Neuronal stem cell (in vitro differentiated cells): Measurements from ENCODE around the gene PTPRE.

ENCODE experiments used
- DNase-seq: peaks from one replicate; pipeline ENCODE4 v3.0.0-alpha.2; 2013; ENCODE audit warnings: low spot score
- H2AFZ ChIP-seq: one replicate; pipeline ENCODE4 v1.6.1; 2013; ENCODE audit warnings: mild to moderate bottlenecking, low read length, inconsistent platforms
- H2AK5ac ChIP-seq: 2 replicates; pipeline ENCODE4 v1.6.1; 2013; ENCODE audit warnings: low read depth, mild to moderate bottlenecking, inconsistent platforms, low read length, moderate library complexity, mixed read lengths
- H2BK120ac ChIP-seq: 2 replicates; pipeline ENCODE4 v1.6.1; 2013; ENCODE audit warnings: low read depth, mild to moderate bottlenecking, inconsistent platforms, low read length, moderate library complexity, mixed read lengths
- H2BK12ac ChIP-seq: one replicate; pipeline ENCODE4 v1.6.1; 2013; ENCODE audit warnings: low read length, inconsistent platforms
- H2BK15ac ChIP-seq: 2 replicates; pipeline ENCODE4 v1.6.1; 2013; ENCODE audit warnings: mild to moderate bottlenecking, low read length, inconsistent platforms, mixed read lengths
- H2BK5ac ChIP-seq: one replicate; pipeline ENCODE4 v1.6.1; 2013; ENCODE audit warnings: inconsistent platforms, mild to moderate bottlenecking, low read length, moderate library complexity
- H3K14ac ChIP-seq: one replicate; pipeline ENCODE4 v1.6.1; 2013; ENCODE audit warnings: low read length, inconsistent platforms
- H3K18ac ChIP-seq: 2 replicates; pipeline ENCODE4 v1.6.1; 2013; ENCODE audit warnings: low read length, inconsistent platforms
- H3K23ac ChIP-seq: 2 replicates; pipeline ENCODE4 v1.6.1; 2013; ENCODE audit warnings: low read depth, mild to moderate bottlenecking, mixed read lengths, low read length, inconsistent platforms; ENCODE audit not compliant: poor library complexity
- H3K27ac ChIP-seq: replicated peaks from 3 replicates; pipeline ENCODE4 v1.5.1; 2013; ENCODE audit warnings: low read length, inconsistent platforms
- H3K27me3 ChIP-seq, 3 experiments: 2 replicates each; pipeline ENCODE4 v1.6.1; 2013; ENCODE audit warnings: low read length in 3 of 3, mild to moderate bottlenecking in 2 of 3, inconsistent platforms in 1 of 3, low read depth in 1 of 3, mixed read lengths in 1 of 3, moderate library complexity in 1 of 3; ENCODE audit not compliant: control insufficient read depth in 3 of 3, insufficient read depth in 3 of 3
- H3K36me3 ChIP-seq, 2 donors: replicated peaks in 1 of 2; 2 replicates each; pipeline ENCODE4 v1.6.1; 2013; ENCODE audit warnings: low read length in 2 of 2; ENCODE audit not compliant: control insufficient read depth in 2 of 2, insufficient read depth in 2 of 2
- H3K4ac ChIP-seq: 2 replicates; pipeline ENCODE4 v1.6.1; 2013; ENCODE audit warnings: inconsistent platforms, mild to moderate bottlenecking, low read length, moderate library complexity
- H3K4me1 ChIP-seq, 2 donors: 1 replicate in 1 of 2; 2 replicates in 1 of 2; pipeline ENCODE4 v1.6.1; 2013; ENCODE audit warnings: low read length in 2 of 2, low read depth in 1 of 2; ENCODE audit not compliant: control insufficient read depth in 2 of 2, insufficient read depth in 1 of 2
- H3K4me2 ChIP-seq: one replicate; pipeline ENCODE4 v1.6.1; 2013; ENCODE audit warnings: mild to moderate bottlenecking, low read length, inconsistent platforms; ENCODE audit not compliant: insufficient read depth, poor library complexity, severe bottlenecking
- H3K4me3 ChIP-seq, 2 donors: 2 replicates each; pipeline ENCODE4 v1.5.1; 2013; ENCODE audit warnings: low read length in 2 of 2, mild to moderate bottlenecking in 2 of 2, inconsistent platforms in 1 of 2, moderate library complexity in 1 of 2
- H3K79me1 ChIP-seq: one replicate; pipeline ENCODE4 v1.6.1; 2013; ENCODE audit warnings: low read depth, mild to moderate bottlenecking, inconsistent platforms, low read length, moderate library complexity
- H3K9ac ChIP-seq: one replicate; pipeline ENCODE4 v1.6.1; 2013; ENCODE audit warnings: mild to moderate bottlenecking, low read depth, low read length, inconsistent platforms; ENCODE audit not compliant: poor library complexity
- H3K9me3 ChIP-seq, 2 donors: replicated peaks in 1 of 2; 2 replicates each; pipeline versions ENCODE3 to v1.6.1; 2013; ENCODE audit warnings: low read length in 2 of 2, mild to moderate bottlenecking in 2 of 2, inconsistent platforms in 1 of 2, low read depth in 1 of 2, mixed read lengths in 1 of 2, moderate library complexity in 1 of 2; ENCODE audit not compliant: control insufficient read depth in 2 of 2, insufficient read depth in 1 of 2
- H4K8ac ChIP-seq: one replicate; pipeline ENCODE4 v1.6.1; 2013; ENCODE audit warnings: low read depth, mild to moderate bottlenecking, inconsistent platforms, low read length, moderate library complexity
- H4K91ac ChIP-seq: one replicate; pipeline ENCODE4 v1.6.1; 2013; ENCODE audit warnings: low read length, low read depth, mild to moderate bottlenecking, inconsistent platforms; ENCODE audit not compliant: poor library complexity
- WGBS, 2 donors: extraction: QIAGEN DNeasy Blood & Tissue Kit; methylation state at CpG; one replicate each; pipeline ENCODE4 v1.1.7; 2013; ENCODE audit warnings: missing lambda C conversion rate in 2 of 2, mixed read lengths in 1 of 2; ENCODE audit not compliant: insufficient read length in 2 of 2, insufficient replicate concordance in 1 of 2; ENCODE audit errors: extremely low coverage in 2 of 2; 5-methylcytosine and 5-hydroxymethylcytosine counted together

The PTPRE gene

GRCh38 chr10:128007056-128007455 is 100.2 kb downstream of the PTPRE start:
- Histone ChIP-seq H2BK12ac (no peak overlapping the region), H3K14ac (no peak overlapping the region), H3K27me3 (peaks cover 0 to 7% (median 1%) of the 10 kb centered on the region in 3 experiments), H2AFZ (no peak overlapping the region), H4K8ac (no peak overlapping the region), H3K36me3 (no peaks in the 10 kb centered on the region), H2BK120ac (no peak overlapping the region), H3K9me3 (no peaks in the 10 kb centered on the region), H2BK5ac (no peak overlapping the region), H3K18ac (no peak overlapping the region), H2BK15ac (no peak overlapping the region), H4K91ac (no peak overlapping the region), H3K9ac (no peak overlapping the region), H3K27ac (no peak overlapping the region), H3K4me3 (no peak overlapping the region), H3K4ac (no peak overlapping the region), H3K4me2 (no peak overlapping the region), H3K23ac (no peak overlapping the region), H3K4me1 (no peaks in the 10 kb centered on the region), H2AK5ac (no peak overlapping the region), H3K79me1 (no peaks in the 10 kb centered on the region)
- DNase-seq = no peak
- whole genome bisulfite sequencing, 2 donors = no CpG with 5 or more reads among the region's 1 CpG

DNA sequence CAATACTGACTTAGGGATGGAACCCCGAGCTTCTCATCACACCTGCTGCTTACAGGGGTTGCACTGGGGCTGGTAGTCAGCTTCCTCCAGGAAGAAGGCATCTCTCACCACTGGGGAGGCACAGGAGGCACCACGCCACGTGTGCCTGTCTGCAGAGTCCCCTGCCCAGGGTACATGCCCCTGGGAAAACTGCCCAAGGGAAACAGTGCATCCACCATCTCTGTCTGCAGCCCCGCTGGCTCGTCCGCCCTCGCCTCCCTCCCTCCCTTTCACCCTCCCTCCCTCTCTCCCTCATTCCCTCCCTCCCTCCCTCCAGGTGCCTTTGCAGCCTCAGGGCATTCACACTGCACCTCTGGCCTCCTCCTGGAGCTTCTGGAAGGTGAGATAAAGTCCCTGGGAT is 101.1 kb downstream of the PTPRE start:
- no CpG with 5 or more reads among the region's 7 CpGs for WGBS, 2 donors
- Histone ChIP-seq H2BK120ac (no peak overlapping the region), H2AK5ac (no peak overlapping the region), H2BK12ac (no peak overlapping the region), H3K4ac (no peak overlapping the region), H3K18ac (no peak overlapping the region), H3K27ac (no peak overlapping the region), H3K79me1 (no peaks in the 10 kb centered on the region), H3K36me3 (no peaks in the 10 kb centered on the region), H3K9ac (no peak overlapping the region), H3K4me3 (peak overlapping the region in 1 of 2 donors; percentile 23), H3K23ac (no peak overlapping the region), H2AFZ (no peak overlapping the region), H3K9me3 (no peaks in the 10 kb centered on the region), H3K14ac (no peak overlapping the region), H2BK15ac (no peak overlapping the region), H3K4me2 (no peak overlapping the region), H2BK5ac (no peak overlapping the region), H4K91ac (no peak overlapping the region), H4K8ac (no peak overlapping the region), H3K27me3 (peaks cover 0 to 7% (median 3%) of the 10 kb centered on the region in 3 experiments), H3K4me1 (no peaks in the 10 kb centered on the region)
- no peak for DNase-seq

GRCh38 chr10:128008521-128009250 is 101.8 kb downstream of the PTPRE start:
- Histone ChIP-seq H3K4me1 (no peaks in the 10 kb centered on the region), H2BK5ac (no peak overlapping the region), H3K4me2 (no peak overlapping the region), H3K27me3 (peaks cover 0 to 7% (median 3%) of the 10 kb centered on the region in 3 experiments), H3K9ac (no peak overlapping the region), H2BK15ac (no peak overlapping the region), H3K36me3 (no peaks in the 10 kb centered on the region), H3K4ac (no peak overlapping the region), H2BK120ac (no peak overlapping the region), H3K23ac (no peak overlapping the region), H3K27ac (no peak overlapping the region), H3K4me3 (no peak overlapping the region), H3K18ac (no peak overlapping the region), H4K8ac (no peak overlapping the region), H3K79me1 (no peaks in the 10 kb centered on the region), H3K9me3 (peaks cover 0 to 1% of the 10 kb centered on the region in 2 donors), H3K14ac (peak overlapping the region; percentile 63), H4K91ac (no peak overlapping the region), H2AK5ac (no peak overlapping the region), H2AFZ (no peak overlapping the region), H2BK12ac (no peak overlapping the region)
- DNase-seq = no peak
- no CpG with 5 or more reads among the region's 8 CpGs for WGBS, 2 donors

GRCh38 chr10:128009372-128010126 is 102.6 kb downstream of the PTPRE start:
- no peak overlapping the region for H3K27ac ChIP-seq
- H3K4me1 ChIP-seq = no peaks in the 10 kb centered on the region

More at GRCh38 chr10:128009372-128010126, 102.6 kb downstream of the PTPRE start:
- WGBS, 2 donors = no CpG with 5 or more reads among the region's 14 CpGs
- Histone ChIP-seq H2BK15ac (no peak overlapping the region), H3K4me3 (no peak overlapping the region), H4K8ac (no peak overlapping the region), H2BK120ac (no peak overlapping the region), H2AFZ (peak overlapping the region; percentile 30), H3K14ac (no peak overlapping the region), H4K91ac (no peak overlapping the region), H3K9me3 (peaks cover 0 to 5% of the 10 kb centered on the region in 2 donors), H2BK5ac (no peak overlapping the region), H3K4ac (no peak overlapping the region), H3K18ac (peak overlapping the region; percentile 67), H3K27me3 (peaks cover 0 to 7% (median 3%) of the 10 kb centered on the region in 3 experiments), H3K79me1 (no peaks in the 10 kb centered on the region), H2AK5ac (no peak overlapping the region), H3K4me2 (no peak overlapping the region), H3K23ac (no peak overlapping the region), H3K9ac (peak overlapping the region; percentile 32), H2BK12ac (no peak overlapping the region), H3K36me3 (no peaks in the 10 kb centered on the region)
- DNase-seq = no peak
